Measurements from ENCODE around the gene HOXC9.

HOXC9 gene

GRCh38 chr12:54017878-54018467 lies 18.0 kb downstream of the HOXC9 start (continued):
- no peak for TF ChIP-seq REST (tag by site-specific recombination; IDR thresholded peaks at IDR 0.05)
- TF ChIP-seq ZNF24 (tag by site-specific recombination; IDR thresholded peaks at IDR 0.05): peak; percentile 58; the same call in 1 of the 2 replicates
- TF ChIP-seq PRDM2 (tag by site-specific recombination; IDR thresholded peaks at IDR 0.05; ENCODE audit: borderline replicate concordance): no peak; the same call in 1 of the 2 replicates
- TF ChIP-seq ZNF391 (tag by site-specific recombination; IDR thresholded peaks at IDR 0.05; ENCODE audit: borderline replicate concordance, low read depth): peak; percentile 81; the same call in 1 of the 2 replicates
- no peak for TF ChIP-seq ZNF513 (tag by site-specific recombination; IDR thresholded peaks at IDR 0.05)
- TF ChIP-seq KLF7 (tag by site-specific recombination; IDR thresholded peaks at IDR 0.05; ENCODE audit: borderline replicate concordance): peak; percentile 93
- TF ChIP-seq ZNF558 (tag by site-specific recombination; IDR thresholded peaks at IDR 0.05): no peak
- peak; percentile 91 for TF ChIP-seq KLF1 (tag by site-specific recombination; IDR thresholded peaks at IDR 0.05)
- no peak for TF ChIP-seq ZNF416 (tag by site-specific recombination; IDR thresholded peaks at IDR 0.05)
- TF ChIP-seq ZNF843 (tag by site-specific recombination; IDR thresholded peaks at IDR 0.05): peak; percentile 59
- TF ChIP-seq ZNF785 (tag by site-specific recombination; IDR thresholded peaks at IDR 0.05): no peak
- TF ChIP-seq ZNF76 (tag by site-specific recombination; IDR thresholded peaks at IDR 0.05; ENCODE audit: borderline replicate concordance, low read depth): peak; percentile 78; the same call in 1 of the 2 replicates
- no peak for TF ChIP-seq ZBTB49 (tag by site-specific recombination; IDR thresholded peaks at IDR 0.05; ENCODE audit: low read depth)
- no peak for TF ChIP-seq ZBTB6 (tag by site-specific recombination; IDR thresholded peaks at IDR 0.05)
- TF ChIP-seq ZBTB48 (tag by site-specific recombination; IDR thresholded peaks at IDR 0.05): no peak; the same call in 1 of the 2 replicates
- TF ChIP-seq ZBTB7A (tag by site-specific recombination; IDR thresholded peaks at IDR 0.05; ENCODE audit: low read depth): no peak; the same call in 1 of the 2 replicates
- peak; percentile 87; the same call in 1 of the 2 replicates for TF ChIP-seq KLF10 (tag by site-specific recombination; IDR thresholded peaks at IDR 0.05)
- TF ChIP-seq KLF16 (tag by site-specific recombination; IDR thresholded peaks at IDR 0.05): peak; percentile 88
- no peak for TF ChIP-seq ZNF292 (tag by site-specific recombination; IDR thresholded peaks at IDR 0.05; ENCODE audit: borderline replicate concordance, low read depth)
- no peak for TF ChIP-seq ZNF521 (tag by site-specific recombination; IDR thresholded peaks at IDR 0.05)
- peak; percentile 91 for TF ChIP-seq KLF9 (tag by site-specific recombination; IDR thresholded peaks at IDR 0.05; ENCODE audit: low read depth)
- peak; percentile 53; the same call in 1 of the 2 replicates for TF ChIP-seq ZNF596 (tag by site-specific recombination; IDR thresholded peaks at IDR 0.05)
- no peak for TF ChIP-seq ZNF221 (tag by site-specific recombination; IDR thresholded peaks at IDR 0.05; ENCODE audit: borderline replicate concordance)
- no peak for TF ChIP-seq ZNF544 (tag by site-specific recombination; IDR thresholded peaks at IDR 0.05)

All from HEK293 (cell line).